Skin epidermis (tissue), 12 donors: ENCODE data around the gene TBC1D9B.
A peak's percentile ranks its signal among the peaks of the same experiment; 100 is the strongest.

ENCODE experiments used
- H3K27ac ChIP-seq, 21 experiments: fragments of 200-600 bp; sonication (generic) in 11 of 21; one replicate each; pipeline ENCODE4 v1.5.0; 2020; ENCODE audit warnings: mild to moderate bottlenecking in 3 of 21, inconsistent platforms in 2 of 21, moderate library complexity in 2 of 21
- H3K4me3 ChIP-seq, 7 experiments: fragments of 200-600 bp; sonication (generic) in 2 of 7; one replicate each; pipeline ENCODE4 v1.5.0; 2020; ENCODE audit warnings: inconsistent platforms in 2 of 7, mild to moderate bottlenecking in 2 of 7, moderate library complexity in 1 of 7

The TBC1D9B gene

GRCh38 chr5:179816796-179817469 is 90.8 kb downstream of the TBC1D9B start:
- Histone ChIP-seq H3K27ac (peak overlapping the region in 17 of 21 experiments; percentile 13 to 99 (median 62)), H3K4me3 (peak overlapping the region; percentile 21 to 50 (median 36))

- H3K4me3 ChIP-seq: peak overlapping the region; percentile 21 to 50 (median 36)
- peak overlapping the region in 15 of 21 experiments; percentile 13 to 99 (median 62) for H3K27ac ChIP-seq
These were observed 91.3 kb downstream of the TBC1D9B start for GRCh38 chr5:179816401-179816795.

- no peak overlapping the region for H3K4me3 ChIP-seq
- H3K27ac ChIP-seq: no peak overlapping the region
These were observed 92.0 kb downstream of the TBC1D9B start for GRCh38 chr5:179815491-179816249.

- H3K4me3 ChIP-seq: no peak overlapping the region
- H3K27ac ChIP-seq: no peak overlapping the region
These were observed 93.6 kb downstream of the TBC1D9B start for GRCh38 chr5:179814090-179814489.

GRCh38 chr5:179812997-179813607 is 94.6 kb downstream of the TBC1D9B start:
- Histone ChIP-seq H3K4me3 (no peak overlapping the region), H3K27ac (no peak overlapping the region)

GRCh38 chr5:179812135-179812825 is 95.4 kb downstream of the TBC1D9B start:
- no peak overlapping the region for H3K4me3 ChIP-seq
- no peak overlapping the region for H3K27ac ChIP-seq
